ENCODE measurements around the gene APBB1. TPM values are rescaled to one million over a fixed set of nuclear protein-coding genes. Genes with fewer than 3 reads are reported as not detected.

APBB1 gene
- total RNA-seq, 1 experiment from 2014 or later, result 12.4 TPM

DNA sequence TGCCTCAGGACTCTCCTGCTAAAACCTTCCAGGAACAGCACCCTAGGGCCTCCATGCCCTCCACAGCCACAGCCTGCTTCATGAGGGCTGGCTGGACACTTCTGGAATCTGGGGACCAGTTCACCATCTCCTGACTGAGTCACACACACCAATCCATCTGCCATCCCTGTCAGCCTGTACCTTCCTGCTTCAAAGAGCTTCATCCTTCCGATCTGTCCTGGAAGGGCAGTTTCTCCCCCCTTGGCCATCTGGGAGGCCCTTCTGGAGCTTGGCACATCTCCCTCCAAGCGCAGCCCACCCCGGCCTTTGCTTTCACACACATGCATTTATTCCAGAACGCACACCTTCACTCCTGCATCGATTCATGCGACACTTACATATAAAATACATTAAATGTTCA is 13.0 kb downstream of the APBB1 start (continued):
- TF ChIP-seq, protein P1, sequence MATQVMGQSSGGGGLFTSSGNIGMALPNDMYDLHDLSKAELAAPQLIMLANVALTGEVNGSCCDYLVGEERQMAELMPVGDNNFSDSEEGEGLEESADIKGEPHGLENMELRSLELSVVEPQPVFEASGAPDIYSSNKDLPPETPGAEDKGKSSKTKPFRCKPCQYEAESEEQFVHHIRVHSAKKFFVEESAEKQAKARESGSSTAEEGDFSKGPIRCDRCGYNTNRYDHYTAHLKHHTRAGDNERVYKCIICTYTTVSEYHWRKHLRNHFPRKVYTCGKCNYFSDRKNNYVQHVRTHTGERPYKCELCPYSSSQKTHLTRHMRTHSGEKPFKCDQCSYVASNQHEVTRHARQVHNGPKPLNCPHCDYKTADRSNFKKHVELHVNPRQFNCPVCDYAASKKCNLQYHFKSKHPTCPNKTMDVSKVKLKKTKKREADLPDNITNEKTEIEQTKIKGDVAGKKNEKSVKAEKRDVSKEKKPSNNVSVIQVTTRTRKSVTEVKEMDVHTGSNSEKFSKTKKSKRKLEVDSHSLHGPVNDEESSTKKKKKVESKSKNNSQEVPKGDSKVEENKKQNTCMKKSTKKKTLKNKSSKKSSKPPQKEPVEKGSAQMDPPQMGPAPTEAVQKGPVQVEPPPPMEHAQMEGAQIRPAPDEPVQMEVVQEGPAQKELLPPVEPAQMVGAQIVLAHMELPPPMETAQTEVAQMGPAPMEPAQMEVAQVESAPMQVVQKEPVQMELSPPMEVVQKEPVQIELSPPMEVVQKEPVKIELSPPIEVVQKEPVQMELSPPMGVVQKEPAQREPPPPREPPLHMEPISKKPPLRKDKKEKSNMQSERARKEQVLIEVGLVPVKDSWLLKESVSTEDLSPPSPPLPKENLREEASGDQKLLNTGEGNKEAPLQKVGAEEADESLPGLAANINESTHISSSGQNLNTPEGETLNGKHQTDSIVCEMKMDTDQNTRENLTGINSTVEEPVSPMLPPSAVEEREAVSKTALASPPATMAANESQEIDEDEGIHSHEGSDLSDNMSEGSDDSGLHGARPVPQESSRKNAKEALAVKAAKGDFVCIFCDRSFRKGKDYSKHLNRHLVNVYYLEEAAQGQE (IDR thresholded peaks at IDR 0.05; ENCODE audit: low read depth), result no peak
- no peak for TF ChIP-seq SRF (IDR thresholded peaks at IDR 0.05; ENCODE audit: low read depth)
- no peak for TF ChIP-seq POLR2AphosphoS5 (IDR thresholded peaks at IDR 0.05; ENCODE audit: low read depth, low read length)

DNA sequence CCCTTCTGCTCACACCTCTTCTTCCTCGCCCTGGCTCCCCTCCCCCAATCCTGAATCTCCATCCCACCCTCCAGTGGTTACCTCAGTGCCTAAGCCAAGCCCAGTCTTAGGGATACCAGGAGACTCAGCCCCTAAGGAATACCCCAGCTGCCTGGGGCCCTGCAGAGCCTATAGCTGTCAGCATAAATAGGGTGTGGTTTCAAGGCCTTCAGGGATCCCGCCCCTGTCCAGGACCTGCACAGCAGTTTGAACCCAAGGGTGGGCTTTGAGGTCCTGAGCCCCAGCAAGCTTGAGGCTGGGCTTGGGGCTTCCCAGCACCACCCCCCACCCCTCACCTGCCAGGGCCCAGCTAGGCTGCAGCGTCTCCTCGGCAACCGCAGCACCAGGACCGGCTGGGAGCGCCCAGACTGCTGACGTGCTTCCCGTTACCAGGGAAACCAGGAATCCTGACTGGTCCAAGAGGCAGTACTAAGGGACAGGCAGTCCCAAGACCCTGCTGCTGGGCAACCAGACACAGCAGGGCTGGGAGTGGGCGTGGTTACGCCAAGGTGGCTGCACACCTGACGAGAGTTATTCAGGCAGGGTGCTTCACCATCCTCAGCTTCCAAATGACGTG is 13.7 kb downstream of the APBB1 start:
- Histone ChIP-seq H3K4me3 (replicated peaks in 1 of 2; ENCODE audit: low read depth in 1 of 2, low read length in 2 of 2) (no peak overlapping the region), H3K79me2 (ENCODE audit: insufficient read depth, low read length) (no peaks in the 10 kb centered on the region), H3K9ac (ENCODE audit: low read length) (no peak overlapping the region), H3K27me3 (ENCODE audit: insufficient read depth, low read length) (no peaks in the 10 kb centered on the region), H3K4me2 (ENCODE audit: low read length) (no peak overlapping the region), H3K9me2 (ENCODE audit: insufficient read depth) (no peaks in the 10 kb centered on the region), H2AFZ (ENCODE audit: low read depth, low read length, poor library complexity, severe bottlenecking) (no peak overlapping the region), H3K27ac (ENCODE audit: low read depth, low read length) (no peak overlapping the region), H3K36me3 (ENCODE audit: control insufficient read depth in 1 of 2, insufficient read depth in 2 of 2, low read length in 2 of 2) (no peaks in the 10 kb centered on the region), H3K4me1 (ENCODE audit: control insufficient read depth in 1 of 2, insufficient read depth in 2 of 2, low read length in 2 of 2) (no peaks in the 10 kb centered on the region), H4K20me1 (ENCODE audit: insufficient read depth) (no peaks in the 10 kb centered on the region), H3K9me3 (ENCODE audit: control insufficient read depth in 1 of 2, insufficient read depth in 1 of 2, low read depth in 1 of 2, low read length in 2 of 2) (no peaks in the 10 kb centered on the region)
- intact Hi-C loops (cut with micrococcal nuclease), result no loop called here
- DNase-seq (ENCODE audit: low read depth, low spot score) (no peak), ATAC-seq (no peak)
- CTCF ChIA-PET, result no interaction called here
- BruUV-seq (replicated peaks), result no TSS peak
- POLR2A ChIA-PET, result no interaction called here
- TF ChIP-seq RAD21 (IDR thresholded peaks at IDR 0.05; ENCODE audit: low read depth), result no peak
- RAD21 ChIA-PET (ENCODE audit: low non-redundant PET in 1 of 2, low total read pairs in 2 of 2, uncharacterized antibody in 2 of 2, unreplicated experiment in 2 of 2), result no interaction called here

Measured in HCT116 (cell line).